LoVo (cell line): ENCODE results near the gene CCDC7.
"Not testable (repeated sequence)": the region's sequence is repeated elsewhere in the genome, so short reads cannot be mapped to it uniquely, and the experiment has no call there.

ENCODE experiments used
- DNase-seq: peaks from one replicate; pipeline ENCODE4 v3.0.0-alpha.2; 2016; ENCODE audit warnings: low spot score

CCDC7 gene

DNA sequence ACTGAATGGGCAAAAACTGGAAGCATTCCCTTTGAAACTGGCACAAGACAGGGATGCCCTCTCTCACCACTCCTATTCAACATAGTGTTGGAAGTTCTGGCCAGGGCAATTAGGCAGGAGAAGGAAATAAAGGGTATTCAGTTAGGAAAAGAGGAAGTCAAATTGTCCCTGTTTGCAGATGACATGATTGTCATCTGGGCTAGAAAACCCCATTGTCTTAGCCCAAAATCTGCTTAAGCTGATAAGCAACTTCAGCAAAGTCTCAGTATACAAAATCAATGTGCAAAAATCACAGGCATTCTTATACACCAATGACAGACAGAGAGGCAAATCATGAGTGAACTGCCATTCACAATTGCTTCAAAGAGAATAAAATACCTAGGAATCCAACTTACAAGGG is 116.8 kb downstream of the CCDC7 start:
- not testable (repeated sequence) for DNase-seq

GRCh38 chr10:32577448-32577847 is 131.5 kb downstream of the CCDC7 start:
- DNase-seq, result no peak

- no peak for DNase-seq
Observed at GRCh38 chr10:32582946-32583345, 137.0 kb downstream of the CCDC7 start.

DNA sequence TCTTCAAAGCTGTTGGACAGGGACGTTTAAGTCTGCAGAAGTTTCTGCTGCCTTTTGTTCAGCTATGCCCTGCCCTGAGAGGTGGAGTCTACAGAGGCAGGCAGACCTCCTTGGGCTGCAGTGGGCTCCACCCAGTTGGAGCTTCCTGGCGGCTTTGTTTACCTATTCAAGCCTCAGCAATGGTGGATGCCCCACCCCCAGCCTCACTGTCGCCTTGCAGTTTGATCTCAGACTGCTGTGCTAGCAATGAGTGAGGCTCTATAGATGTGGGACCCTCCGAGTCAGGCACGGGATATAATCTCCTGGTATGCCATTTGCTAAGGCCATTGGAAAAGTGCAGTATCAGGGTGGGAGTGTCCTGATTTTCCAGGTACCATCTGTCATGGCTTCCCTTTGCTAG is 152.1 kb downstream of the CCDC7 start:
- DNase-seq, result not testable (repeated sequence)

DNA sequence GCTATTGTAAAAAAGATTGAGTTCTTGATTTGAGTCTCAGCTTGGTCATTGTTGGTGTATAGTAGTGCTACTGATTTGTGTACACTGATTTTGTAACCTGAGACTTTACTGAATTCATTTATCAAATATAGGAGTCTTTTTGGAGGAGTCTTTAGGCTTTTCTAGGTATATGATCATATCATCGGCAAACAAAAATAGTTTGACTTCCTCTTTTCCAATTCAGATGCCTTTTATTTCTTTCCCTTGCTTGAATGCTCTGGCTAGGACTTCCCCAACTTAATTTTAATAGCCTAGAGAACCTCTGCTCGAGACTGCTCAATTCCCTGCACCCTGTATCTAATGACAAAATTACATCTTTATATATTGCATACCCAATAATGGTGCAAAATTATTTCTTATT is 154.4 kb downstream of the CCDC7 start:
- no peak for DNase-seq

DNA sequence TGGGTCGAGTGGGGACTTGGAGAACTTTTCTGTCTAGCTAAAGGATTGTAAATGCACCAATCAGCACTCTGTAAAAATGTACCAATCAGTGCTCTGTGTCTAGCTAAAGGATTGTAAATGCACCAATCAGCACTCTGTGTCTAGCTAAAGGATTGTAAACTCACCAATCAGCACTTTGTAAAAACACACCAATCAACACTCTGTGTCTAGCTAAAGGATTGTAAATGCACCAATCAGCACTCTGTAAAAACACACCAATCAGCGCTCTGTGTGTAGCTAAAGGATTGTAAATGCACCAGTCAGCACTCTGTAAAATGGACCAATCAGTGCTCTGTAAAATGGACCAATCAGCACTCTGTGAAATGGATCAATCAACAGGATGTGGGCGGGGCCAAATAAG is 155.6 kb downstream of the CCDC7 start:
- DNase-seq, result not testable (repeated sequence)

DNA sequence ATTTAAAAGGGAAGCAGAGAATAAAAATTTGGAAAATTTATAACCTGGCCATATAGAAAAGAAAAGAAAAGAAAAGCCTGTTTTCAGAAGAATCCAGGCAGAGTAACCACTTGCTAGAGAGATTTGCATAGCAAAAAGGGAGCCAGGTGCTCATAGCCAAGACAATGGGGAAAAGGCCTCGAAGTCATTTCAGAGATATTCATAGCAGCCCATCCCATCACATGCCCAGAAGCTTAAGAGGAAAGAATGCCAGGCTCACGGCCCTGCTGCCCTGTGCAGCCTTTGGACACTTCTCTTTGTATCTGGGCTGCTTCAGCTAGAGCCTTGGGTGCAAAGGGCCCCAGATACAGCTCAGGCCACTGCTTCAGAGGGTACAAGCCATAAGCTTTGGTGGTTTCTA is 159.8 kb downstream of the CCDC7 start:
- DNase-seq, result no peak

GRCh38 chr10:32610543-32610942 is 164.6 kb downstream of the CCDC7 start:
- not testable (repeated sequence) for DNase-seq

DNA sequence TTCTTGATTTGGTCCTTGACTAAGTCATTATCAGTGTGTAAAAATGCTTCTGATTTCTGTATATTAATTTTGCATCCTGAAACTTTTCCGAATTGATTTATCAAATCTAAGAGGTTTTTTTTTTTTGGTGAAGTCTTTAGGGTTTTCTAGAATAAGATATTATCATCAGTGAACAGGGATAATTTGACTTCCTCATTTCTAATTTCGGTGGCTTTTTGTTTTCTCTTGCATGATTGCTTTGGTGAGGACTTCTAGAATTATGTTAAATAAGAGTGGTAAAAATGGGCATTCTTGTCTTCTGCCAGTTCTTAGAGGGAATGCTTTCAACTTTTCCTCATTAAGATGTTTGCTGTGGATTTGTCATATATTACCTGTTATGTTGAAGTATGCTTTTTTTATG is 170.5 kb downstream of the CCDC7 start:
- DNase-seq, result no peak

DNA sequence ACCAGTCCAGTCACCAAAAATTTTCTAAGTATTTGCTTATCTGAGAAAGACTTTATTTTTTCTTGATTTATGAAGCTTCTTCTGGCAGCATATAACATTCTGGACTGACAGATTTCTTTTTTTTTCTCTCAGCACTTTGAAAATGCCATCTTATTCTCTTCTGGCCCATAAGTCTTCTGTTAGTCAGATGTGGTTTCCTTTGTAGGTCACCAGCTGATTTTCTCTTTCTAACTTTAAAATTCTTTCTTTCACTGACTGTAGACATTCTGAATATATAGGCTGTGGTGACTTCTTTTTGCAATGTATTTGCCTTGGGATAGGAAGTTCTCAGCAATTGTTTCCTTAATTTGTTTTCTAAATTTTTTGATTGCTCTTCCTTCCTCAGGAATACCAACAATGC is 172.5 kb downstream of the CCDC7 start:
- DNase-seq, result no peak

- DNase-seq, result no peak
Observed at GRCh38 chr10:32621969-32622368, 176.0 kb downstream of the CCDC7 start.

GRCh38 chr10:32622409-32622808 is 176.5 kb downstream of the CCDC7 start:
- no peak for DNase-seq

DNA sequence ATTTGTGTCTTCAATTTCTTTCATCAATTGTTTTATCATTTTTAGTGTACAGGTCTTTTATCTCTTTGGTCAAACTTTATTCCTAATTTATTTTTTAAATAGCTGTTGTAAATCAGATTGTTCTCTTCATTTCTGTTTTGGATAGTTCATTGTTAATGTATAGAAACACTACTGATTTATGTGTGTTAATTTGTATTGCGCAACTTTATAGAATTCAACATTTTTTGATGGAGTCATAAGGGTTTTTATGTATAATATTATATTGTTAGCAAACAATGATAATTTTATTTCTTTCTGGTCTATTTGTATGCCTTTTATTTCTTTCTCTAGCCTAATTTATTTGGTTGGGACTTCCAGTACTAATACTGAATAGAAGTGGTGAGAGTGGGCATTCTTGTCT is 181.2 kb downstream of the CCDC7 start:
- DNase-seq, result no peak

DNA sequence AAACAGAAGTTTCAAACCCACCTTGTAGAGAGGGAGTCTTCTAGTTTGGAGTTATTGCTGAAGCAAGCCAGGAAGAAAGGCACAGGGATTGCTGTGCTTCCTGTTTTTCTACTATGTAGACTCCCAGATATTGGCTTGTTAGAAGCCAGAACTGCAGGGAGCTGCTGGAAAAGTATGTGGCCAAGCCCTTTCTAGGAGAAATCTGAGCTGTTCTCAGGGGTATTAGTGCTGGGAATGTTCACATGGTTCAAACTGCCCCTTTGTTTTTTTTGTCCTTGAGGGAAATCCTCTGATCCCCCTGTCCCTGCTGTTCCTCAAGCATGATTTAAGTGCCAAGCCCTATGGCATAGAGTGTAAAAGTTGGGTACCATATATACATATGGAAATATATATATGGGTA is 184.0 kb downstream of the CCDC7 start:
- DNase-seq, result no peak

DNA sequence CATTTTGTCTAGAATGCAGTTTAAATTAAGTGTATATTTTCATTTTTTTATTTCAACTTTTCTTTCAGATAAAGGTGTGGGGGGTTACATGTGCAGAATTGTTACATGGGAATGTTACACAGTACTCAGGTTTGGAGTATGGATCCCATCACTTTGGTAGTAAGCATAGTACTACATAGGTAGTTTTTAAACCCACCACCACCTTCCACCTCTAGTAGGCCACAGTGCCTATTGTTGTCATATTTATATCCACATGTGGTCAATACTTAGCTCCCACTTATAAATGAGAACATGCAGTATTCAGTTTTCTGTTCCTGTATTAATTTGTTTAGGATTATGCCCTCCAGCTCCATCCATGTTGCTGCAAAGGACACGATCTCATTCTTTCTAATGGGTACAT is 200.6 kb downstream of the CCDC7 start:
- no peak for DNase-seq

- DNase-seq, result no peak
Observed at GRCh38 chr10:32650246-32650655, 204.3 kb downstream of the CCDC7 start.

- DNase-seq, result not testable (repeated sequence)
Observed at GRCh38 chr10:32657430-32657829, 211.5 kb downstream of the CCDC7 start.

- DNase-seq, result no peak
Observed at GRCh38 chr10:32661346-32661745, 215.4 kb downstream of the CCDC7 start.

GRCh38 chr10:32680803-32681557 is 235.0 kb downstream of the CCDC7 start:
- no peak for DNase-seq

GRCh38 chr10:32684291-32684690 is 238.4 kb downstream of the CCDC7 start:
- DNase-seq, result no peak

- no peak for DNase-seq
Observed at GRCh38 chr10:32687116-32687515, 241.2 kb downstream of the CCDC7 start.

- DNase-seq, result no peak
Observed at GRCh38 chr10:32687546-32687945, 241.6 kb downstream of the CCDC7 start.

GRCh38 chr10:32692174-32692573 is 246.2 kb downstream of the CCDC7 start:
- peak; percentile 14 for DNase-seq

DNA sequence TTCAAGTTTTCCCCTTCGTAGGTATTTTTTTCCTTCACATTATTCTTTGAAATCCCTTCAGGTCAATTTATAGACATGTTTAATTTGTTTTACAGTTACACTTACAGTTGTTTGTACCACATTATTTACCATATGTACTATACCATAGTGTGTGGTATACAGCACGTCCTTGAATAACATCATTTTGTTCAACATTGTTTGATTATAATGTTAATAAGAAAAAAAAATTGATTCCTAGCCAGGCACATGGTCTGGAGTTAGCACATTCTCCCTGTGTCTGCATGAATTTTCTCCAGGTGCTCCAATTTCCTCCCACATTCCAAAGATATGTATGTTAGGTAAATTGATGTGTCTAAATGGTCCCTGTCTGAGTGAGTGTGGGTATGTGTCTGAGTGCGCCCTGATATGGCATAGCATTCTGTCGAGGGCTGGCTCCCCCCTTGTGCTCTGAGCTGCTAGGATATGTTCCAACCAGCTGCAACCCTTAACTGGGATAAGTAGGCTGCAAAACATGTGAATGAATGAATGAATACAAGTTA is 247.6 kb downstream of the CCDC7 start:
- no peak for DNase-seq
